Measurements from ENCODE around the gene CEACAM20.
"Not testable (repeated sequence)": the region's sequence is repeated elsewhere in the genome, so short reads cannot be mapped to it uniquely, and the experiment has no call there.

CEACAM20 gene

GRCh38 chr19:44476559-44477408, 52.7 kb downstream of the CEACAM20 start:
- DNase-seq (ENCODE audit: low read depth) = no peak

DNA sequence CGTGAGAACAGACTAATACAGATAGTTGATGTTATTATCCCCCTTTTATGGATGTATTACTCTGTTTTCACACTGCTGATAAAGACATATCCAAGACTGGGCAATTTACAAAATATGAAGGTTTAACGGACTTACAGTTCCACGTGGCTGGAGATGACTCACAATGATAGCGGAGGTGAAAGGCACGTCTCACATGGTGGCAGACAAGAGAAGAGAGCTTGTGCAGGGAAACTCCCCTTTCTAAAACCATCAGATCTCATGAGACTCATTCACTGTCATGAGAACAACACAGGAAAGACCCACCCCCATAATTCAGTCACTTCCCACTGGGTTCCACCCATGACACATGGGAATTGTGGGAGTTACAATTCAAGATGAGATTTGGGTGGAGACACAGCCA, 60.7 kb downstream of the CEACAM20 start:
- not testable (repeated sequence) for DNase-seq (ENCODE audit: low read depth)

DNA sequence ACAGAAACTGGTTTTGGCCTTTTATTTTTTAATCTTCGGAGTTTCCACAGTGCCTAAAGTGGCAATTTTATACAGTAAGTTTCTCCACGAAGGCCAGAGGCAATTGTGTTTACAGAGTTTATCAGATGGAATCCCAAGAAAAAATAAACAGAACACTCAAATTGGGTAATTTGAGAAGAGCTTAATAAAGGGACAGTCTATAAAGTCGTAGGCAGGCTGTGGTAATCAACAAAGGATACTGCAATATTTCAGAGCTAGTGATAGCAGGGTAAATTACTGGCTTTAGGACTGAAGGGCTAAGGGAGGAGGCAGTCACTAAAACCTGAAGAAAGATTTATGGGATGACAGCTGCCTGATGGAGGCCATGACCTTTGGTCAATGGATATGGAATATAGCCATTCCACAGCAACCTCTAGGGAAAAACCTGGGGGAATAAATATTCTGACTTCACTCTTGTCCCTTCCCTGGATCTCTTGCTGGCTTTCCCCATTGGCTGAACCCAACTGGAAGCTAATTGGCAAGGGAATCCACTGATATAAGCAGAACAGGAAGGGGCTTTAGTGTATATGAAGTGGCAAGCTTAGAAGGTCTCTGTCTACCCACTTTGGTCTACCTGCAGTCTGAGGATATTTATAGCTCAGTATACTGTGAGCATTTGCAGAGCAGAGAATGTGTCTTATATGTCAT, 66.7 kb downstream of the CEACAM20 start:
- DNase-seq (ENCODE audit: low read depth) = not testable (repeated sequence)
